Skeletal muscle satellite cell (primary cell): Measurements from ENCODE around the gene CACNA1I.

Experiments
- H3K27me3 ChIP-seq: 2 replicates; pipeline ENCODE4 v1.7.0; 2013; ENCODE audit warnings: low read length; ENCODE audit not compliant: control insufficient read depth, insufficient read depth
- H3K36me3 ChIP-seq: 2 replicates; pipeline ENCODE4 v1.7.0; 2013; ENCODE audit warnings: mild to moderate bottlenecking, control low read depth, low read length; ENCODE audit not compliant: insufficient read depth
- H3K4me1 ChIP-seq: 2 replicates; pipeline ENCODE4 v1.7.0; 2013; ENCODE audit warnings: low read length; ENCODE audit not compliant: control insufficient read depth, insufficient read depth
- H3K4me2 ChIP-seq: 2 replicates; pipeline ENCODE4 v1.7.0; 2013; ENCODE audit warnings: mild to moderate bottlenecking, low read length
- H3K4me3 ChIP-seq: 2 replicates; pipeline ENCODE4 v1.7.0; 2013; ENCODE audit warnings: low read length
- H3K9ac ChIP-seq: 2 replicates; pipeline ENCODE4 v1.7.0; 2013; ENCODE audit warnings: mild to moderate bottlenecking, low read depth, low read length, moderate library complexity
- H3K9me3 ChIP-seq: replicated peaks from 2 replicates; pipeline ENCODE4 v1.7.0; 2013; ENCODE audit warnings: mild to moderate bottlenecking, control low read depth, low read length

The CACNA1I gene

DNA sequence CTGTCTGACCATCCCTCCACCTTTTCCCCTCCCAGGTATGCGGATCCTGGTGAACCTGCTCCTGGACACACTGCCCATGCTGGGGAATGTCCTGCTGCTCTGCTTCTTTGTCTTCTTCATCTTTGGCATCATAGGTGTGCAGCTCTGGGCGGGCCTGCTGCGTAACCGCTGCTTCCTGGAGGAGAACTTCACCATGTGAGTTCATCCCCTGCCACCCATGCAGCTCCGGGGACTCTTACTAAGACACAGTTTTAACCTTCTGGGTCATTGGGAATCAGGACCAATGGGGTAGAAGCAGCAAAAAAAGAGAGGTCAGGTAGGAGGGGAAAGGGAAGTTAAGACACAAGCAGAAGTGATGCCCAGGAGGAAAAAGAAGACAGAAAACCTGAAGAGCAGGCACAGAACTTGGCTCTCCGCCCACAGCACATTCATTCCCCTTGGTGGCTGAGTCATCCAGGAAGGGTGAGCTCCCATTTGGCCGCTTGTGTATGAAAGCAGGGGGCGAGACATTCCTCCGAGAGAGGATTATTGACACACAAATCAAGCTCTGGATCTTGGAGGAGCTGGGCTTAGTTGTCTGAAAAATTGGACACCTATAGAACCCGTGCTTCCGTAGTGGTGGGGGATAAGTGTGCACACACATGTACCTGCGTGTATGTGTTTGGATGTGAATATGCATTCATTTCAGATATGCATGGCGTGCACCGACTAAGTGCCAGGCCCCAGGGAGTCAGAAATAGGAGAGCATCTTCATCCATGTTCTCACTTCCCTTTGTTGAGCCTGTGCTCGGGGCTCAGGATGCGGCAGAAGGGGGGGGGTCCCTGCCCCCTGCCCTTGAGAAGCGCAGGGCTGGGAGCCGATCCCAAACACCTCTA lies 64.2 kb downstream of the CACNA1I start:
- no peak overlapping the region for H3K9ac ChIP-seq

DNA sequence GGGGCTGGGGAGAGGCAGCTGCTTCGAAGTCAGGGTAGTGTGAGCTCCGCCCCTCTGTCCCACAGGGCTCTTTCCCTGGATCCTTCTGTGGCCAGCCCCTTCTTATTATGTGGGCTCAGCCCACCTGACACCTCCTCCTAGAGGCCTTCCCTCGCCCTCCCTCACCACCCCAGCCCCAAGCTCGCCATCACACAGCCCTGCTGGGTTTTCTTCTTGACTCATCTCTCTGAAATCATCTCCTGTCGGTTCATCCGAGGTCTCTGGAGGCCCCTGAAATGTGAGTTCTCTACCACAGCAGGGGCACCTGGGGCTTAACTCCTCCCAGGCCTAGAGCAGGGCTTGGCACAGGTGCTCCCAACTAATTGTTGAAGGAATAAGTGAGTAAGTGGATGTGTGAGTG lies 65.2 kb downstream of the CACNA1I start:
- no peak overlapping the region for H3K9ac ChIP-seq
- H3K4me2 ChIP-seq, result no peak overlapping the region
- H3K36me3 ChIP-seq, result no peaks in the 10 kb centered on the region
- peaks cover 14% of the 10 kb centered on the region for H3K27me3 ChIP-seq
- no peaks in the 10 kb centered on the region for H3K9me3 ChIP-seq
- H3K4me3 ChIP-seq, result no peak overlapping the region
- H3K4me1 ChIP-seq, result peaks cover 14% of the 10 kb centered on the region

More for the DNA sequence above, 64.2 kb downstream of the CACNA1I start:
- Histone ChIP-seq H3K4me2 (peak overlapping the region; percentile 44), H3K9me3 (no peaks in the 10 kb centered on the region), H3K4me1 (peaks cover 14% of the 10 kb centered on the region), H3K36me3 (no peaks in the 10 kb centered on the region), H3K4me3 (no peak overlapping the region), H3K27me3 (peaks cover 16% of the 10 kb centered on the region)

DNA sequence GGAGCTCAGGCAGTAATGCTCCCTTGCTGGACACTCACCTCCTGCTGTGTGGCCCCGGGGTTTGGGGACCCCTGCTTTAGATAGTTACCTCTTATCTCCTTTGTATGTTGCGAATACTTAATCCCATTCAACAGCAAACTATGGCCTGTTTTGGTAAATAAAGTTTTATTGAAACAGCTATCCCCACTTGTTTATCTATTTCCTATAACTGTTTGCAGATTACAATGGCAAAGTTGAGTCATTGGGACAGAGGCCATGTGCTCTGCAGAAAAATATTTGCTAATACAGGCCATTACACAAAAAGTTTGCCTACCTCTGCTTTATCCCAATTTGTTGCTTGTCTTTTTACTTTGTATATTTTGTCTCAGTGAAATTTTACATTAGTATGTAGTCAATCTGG lies 68.4 kb downstream of the CACNA1I start:
- Histone ChIP-seq H3K4me2 (no peak overlapping the region), H3K36me3 (no peaks in the 10 kb centered on the region), H3K9ac (no peak overlapping the region), H3K4me3 (no peak overlapping the region), H3K9me3 (no peaks in the 10 kb centered on the region), H3K27me3 (peaks cover 33% of the 10 kb centered on the region), H3K4me1 (peaks cover 14% of the 10 kb centered on the region)

DNA sequence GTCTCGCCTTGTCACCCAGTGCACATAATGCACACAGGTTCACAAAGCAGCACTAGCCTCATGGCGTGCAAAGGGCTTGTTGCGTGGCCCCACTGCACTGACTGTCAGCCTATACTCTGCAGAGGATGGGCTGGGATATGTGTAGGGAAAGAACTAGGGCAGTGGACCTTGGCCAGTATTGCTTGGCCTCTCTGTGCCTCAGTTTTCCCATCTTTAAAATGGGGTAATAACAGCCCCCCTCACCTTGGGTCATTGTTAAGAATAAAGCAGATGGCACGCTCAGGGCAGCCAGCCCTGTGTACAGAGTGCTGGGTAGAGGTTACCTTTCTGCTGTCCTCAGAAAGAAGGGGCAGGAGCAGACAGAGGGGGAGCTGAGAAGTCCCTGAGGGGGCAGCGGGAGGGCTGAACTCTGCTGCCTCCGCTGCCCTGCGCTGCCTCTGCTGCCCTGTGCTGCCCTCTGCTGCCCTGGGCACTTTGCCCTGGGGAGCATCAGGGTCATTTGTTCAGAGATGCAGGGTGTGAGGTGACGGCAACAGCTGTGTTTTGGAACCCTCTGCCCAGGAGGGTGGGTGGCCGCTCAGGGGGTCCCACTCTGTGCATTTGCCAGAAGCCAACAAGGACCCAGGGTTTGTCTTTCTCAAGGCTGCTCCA lies 71.2 kb downstream of the CACNA1I start:
- Histone ChIP-seq H3K27me3 (peaks cover 41% of the 10 kb centered on the region), H3K9ac (no peak overlapping the region), H3K4me1 (no peaks in the 10 kb centered on the region), H3K36me3 (no peaks in the 10 kb centered on the region), H3K9me3 (no peaks in the 10 kb centered on the region), H3K4me3 (no peak overlapping the region), H3K4me2 (no peak overlapping the region)

DNA sequence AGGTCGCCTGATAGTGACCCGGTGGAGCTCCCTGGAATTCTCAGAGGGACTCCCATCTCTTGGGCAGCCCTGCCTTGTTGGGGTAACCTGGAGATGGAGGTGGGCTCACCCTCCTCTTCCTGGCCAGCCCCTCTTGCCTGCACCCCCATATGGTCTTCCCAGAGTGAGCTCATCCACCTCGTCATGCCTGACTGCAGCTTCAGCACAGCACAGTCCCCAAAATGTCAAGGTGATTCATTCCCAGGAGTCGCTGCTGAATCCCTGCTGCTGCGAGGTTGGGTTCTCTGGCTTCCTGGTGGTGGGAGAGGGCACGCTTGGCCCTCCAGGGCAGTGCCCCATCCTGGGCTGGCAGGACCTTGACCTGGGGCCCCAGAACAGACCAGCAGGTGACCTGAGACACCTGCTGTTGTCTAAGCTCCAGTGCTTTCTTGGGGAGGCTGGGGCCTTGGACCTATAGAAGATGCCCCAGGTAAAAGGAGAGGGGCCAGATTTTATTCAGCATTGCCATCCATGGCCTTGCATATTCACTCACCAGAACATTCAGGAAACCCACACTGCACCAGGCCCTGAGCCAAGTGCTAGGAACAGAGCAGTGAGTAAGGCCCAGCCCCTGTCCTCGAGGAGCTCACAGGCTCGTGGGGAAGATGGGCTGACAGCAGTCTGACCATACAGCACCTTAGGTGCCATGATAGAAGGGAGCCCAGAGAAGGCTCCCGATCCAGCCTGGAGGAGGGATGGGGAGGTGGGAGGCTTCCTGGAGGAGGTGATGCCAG lies 72.9 kb downstream of the CACNA1I start:
- Histone ChIP-seq H3K4me1 (no peaks in the 10 kb centered on the region), H3K4me2 (no peak overlapping the region), H3K36me3 (no peaks in the 10 kb centered on the region), H3K9me3 (no peaks in the 10 kb centered on the region), H3K27me3 (peaks cover 47% of the 10 kb centered on the region), H3K9ac (no peak overlapping the region), H3K4me3 (no peak overlapping the region)

DNA sequence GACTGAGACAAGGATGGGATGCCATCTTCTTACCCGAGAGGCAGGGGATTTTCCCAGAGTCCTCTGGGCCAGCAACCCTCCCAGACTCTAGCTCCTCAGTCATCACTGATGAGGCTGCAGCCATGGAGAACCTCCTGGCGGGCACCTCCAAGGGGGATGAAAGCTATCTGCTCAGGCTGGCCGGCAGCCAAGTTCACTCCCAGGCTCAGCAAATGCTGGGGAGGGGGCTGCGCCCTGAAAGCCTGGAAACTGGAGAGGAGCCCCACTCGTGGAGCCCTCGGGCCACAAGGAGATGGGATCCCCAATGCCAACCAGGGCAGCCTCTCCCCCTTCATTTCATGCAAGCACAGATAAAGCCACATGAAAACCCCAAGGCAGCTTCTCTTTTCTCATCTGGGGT lies 75.0 kb downstream of the CACNA1I start:
- H3K4me3 ChIP-seq, result no peak overlapping the region
- H3K36me3 ChIP-seq, result no peaks in the 10 kb centered on the region
- no peaks in the 10 kb centered on the region for H3K9me3 ChIP-seq
- H3K27me3 ChIP-seq, result peaks cover 42% of the 10 kb centered on the region
- no peaks in the 10 kb centered on the region for H3K4me1 ChIP-seq
- no peak overlapping the region for H3K9ac ChIP-seq
- no peak overlapping the region for H3K4me2 ChIP-seq

DNA sequence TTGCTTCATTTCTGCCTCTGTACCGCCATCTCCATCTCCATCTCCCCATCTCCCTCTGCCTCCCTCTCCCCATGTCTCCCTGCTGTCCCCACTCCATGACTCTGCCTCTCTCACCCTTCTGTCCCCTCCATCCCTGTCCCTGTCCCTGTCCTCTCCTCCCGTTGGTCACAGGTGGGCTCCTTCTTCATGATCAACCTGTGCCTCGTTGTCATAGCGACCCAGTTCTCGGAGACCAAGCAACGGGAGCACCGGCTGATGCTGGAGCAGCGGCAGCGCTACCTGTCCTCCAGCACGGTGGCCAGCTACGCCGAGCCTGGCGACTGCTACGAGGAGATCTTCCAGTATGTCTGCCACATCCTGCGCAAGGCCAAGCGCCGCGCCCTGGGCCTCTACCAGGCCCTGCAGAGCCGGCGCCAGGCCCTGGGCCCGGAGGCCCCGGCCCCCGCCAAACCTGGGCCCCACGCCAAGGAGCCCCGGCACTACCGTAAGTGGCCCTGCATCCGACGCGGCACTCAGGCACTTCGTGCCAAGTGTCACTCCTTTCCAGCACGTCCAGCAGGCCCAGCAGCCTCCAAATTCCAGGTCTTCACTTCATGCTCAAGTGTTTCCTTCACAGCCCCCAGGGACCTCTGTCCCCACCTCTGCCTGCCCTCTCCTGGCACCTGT lies 76.0 kb downstream of the CACNA1I start:
- Histone ChIP-seq H3K9ac (no peak overlapping the region), H3K9me3 (no peaks in the 10 kb centered on the region), H3K4me2 (no peak overlapping the region), H3K4me3 (no peak overlapping the region), H3K36me3 (no peaks in the 10 kb centered on the region), H3K27me3 (peaks cover 36% of the 10 kb centered on the region), H3K4me1 (no peaks in the 10 kb centered on the region)

DNA sequence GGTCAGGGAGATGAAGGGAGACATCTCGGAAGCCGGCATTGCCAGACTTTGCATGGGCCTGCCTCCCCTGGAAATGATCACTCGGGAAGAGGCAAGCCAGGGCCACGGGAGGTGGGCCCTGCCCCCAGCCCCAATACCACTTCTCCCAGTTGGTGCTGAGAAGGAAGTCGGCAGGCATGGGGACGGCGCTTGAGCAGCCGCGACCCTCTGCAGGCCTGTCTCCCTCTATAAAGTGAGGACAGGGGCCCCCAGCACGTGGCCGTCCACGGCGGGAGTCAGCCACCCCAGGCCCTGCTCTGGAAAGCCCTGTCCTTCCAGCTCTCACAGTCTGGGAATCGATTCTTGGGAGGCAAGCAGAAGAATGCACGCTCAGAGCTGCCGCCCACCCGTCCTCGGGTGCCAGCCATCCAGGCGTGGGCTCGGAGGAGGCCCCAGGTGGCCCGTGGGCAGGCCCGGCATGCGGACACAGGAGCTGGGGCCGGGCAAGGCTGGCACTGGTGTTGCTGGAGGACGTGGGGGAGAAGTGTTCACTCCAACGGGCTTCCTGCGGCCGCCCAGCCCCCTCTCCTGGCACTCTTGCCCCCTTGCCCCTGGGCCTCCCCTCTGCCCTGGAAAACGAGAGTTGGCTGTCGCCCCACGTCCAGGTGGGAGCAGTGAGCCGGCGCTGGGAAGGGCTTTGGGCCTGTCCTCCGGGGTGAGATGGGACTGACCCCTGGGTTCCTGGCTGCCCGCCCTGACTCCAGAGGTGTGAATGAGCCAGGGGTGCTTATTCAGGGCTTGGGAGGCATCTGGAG lies 77.5 kb downstream of the CACNA1I start:
- Histone ChIP-seq H3K9me3 (no peaks in the 10 kb centered on the region), H3K36me3 (no peaks in the 10 kb centered on the region), H3K27me3 (peaks cover 24% of the 10 kb centered on the region), H3K4me1 (no peaks in the 10 kb centered on the region), H3K4me3 (no peak overlapping the region), H3K4me2 (no peak overlapping the region), H3K9ac (no peak overlapping the region)

DNA sequence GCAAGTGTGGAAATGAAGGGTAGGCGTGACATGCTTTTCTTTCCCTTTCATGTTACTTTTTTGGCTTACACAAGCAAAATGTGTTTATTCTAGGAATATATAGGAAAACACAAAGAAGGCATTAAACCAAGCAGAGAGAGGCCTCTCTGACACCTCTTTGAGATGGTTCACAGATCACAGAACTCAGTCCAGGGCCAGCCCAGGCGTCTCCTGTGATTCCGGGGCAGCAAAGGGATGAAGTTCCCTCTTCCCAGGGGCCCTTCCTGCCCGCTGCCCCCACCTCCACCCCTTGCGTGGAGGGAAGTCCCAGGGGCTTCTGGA lies 78.0 kb downstream of the CACNA1I start:
- H3K9me3 ChIP-seq, result no peaks in the 10 kb centered on the region
- H3K27me3 ChIP-seq, result peaks cover 18% of the 10 kb centered on the region
- H3K4me3 ChIP-seq, result no peak overlapping the region
- no peaks in the 10 kb centered on the region for H3K36me3 ChIP-seq
- no peak overlapping the region for H3K9ac ChIP-seq
- no peak overlapping the region for H3K4me2 ChIP-seq
- no peaks in the 10 kb centered on the region for H3K4me1 ChIP-seq

DNA sequence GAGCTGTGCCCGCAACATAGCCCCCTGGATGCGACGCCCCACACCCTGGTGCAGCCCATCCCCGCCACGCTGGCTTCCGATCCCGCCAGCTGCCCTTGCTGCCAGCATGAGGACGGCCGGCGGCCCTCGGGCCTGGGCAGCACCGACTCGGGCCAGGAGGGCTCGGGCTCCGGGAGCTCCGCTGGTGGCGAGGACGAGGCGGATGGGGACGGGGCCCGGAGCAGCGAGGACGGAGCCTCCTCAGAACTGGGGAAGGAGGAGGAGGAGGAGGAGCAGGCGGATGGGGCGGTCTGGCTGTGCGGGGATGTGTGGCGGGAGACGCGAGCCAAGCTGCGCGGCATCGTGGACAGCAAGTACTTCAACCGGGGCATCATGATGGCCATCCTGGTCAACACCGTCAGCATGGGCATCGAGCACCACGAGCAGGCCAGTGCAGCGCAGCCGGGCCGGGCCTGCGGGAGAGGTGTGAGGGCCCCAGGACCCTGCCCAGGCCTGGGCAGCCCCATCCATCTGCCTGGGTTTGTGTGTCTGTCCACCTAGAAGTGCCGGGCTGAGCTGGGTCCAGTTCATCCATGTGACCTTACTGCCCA lies 79.0 kb downstream of the CACNA1I start:
- H3K9me3 ChIP-seq, result no peaks in the 10 kb centered on the region
- H3K4me2 ChIP-seq, result no peak overlapping the region
- no peak overlapping the region for H3K4me3 ChIP-seq
- no peak overlapping the region for H3K9ac ChIP-seq
- H3K27me3 ChIP-seq, result peaks cover 15% of the 10 kb centered on the region
- H3K4me1 ChIP-seq, result no peaks in the 10 kb centered on the region
- H3K36me3 ChIP-seq, result no peaks in the 10 kb centered on the region
